ENCODE measurements around the gene ATAD2B.
A peak's percentile ranks its signal among the peaks of the same experiment; 100 is the strongest.
"Not testable (repeated sequence)": the region's sequence is repeated elsewhere in the genome, so short reads cannot be mapped to it uniquely, and the experiment has no call there.

Gene ATAD2B

GRCh38 chr2:23926750-23927571 lies at the start of gene ATAD2B:
ATAD2B (minus strand) TSS chr2:23927123; CDS start chr2:23926770, 353 bp downstream.
- DNase-seq, result peak; percentile 63

GRCh38 chr2:23967846-23968245 lies 40.9 kb upstream of the ATAD2B start:
- no peak for DNase-seq

- no peak for DNase-seq
Measured at GRCh38 chr2:23954325-23955014, 27.5 kb upstream of the ATAD2B start.

- DNase-seq, result no peak
Measured at GRCh38 chr2:23953625-23954024, 26.7 kb upstream of the ATAD2B start.

GRCh38 chr2:23952558-23952957 lies 25.6 kb upstream of the ATAD2B start:
- DNase-seq, result not testable (repeated sequence)

- DNase-seq, result no peak
Measured at GRCh38 chr2:23947350-23947749, 20.4 kb upstream of the ATAD2B start.

- DNase-seq, result no peak
Measured at GRCh38 chr2:23944976-23945375, 18.1 kb upstream of the ATAD2B start.

- no peak for DNase-seq
Measured at GRCh38 chr2:23944527-23944926, 17.6 kb upstream of the ATAD2B start.

- no peak for DNase-seq
Measured at GRCh38 chr2:23943666-23944065, 16.7 kb upstream of the ATAD2B start.

- no peak for DNase-seq
Measured at GRCh38 chr2:23941644-23942043, 14.7 kb upstream of the ATAD2B start.

- DNase-seq, result no peak
Measured at GRCh38 chr2:23940718-23941620, 14.0 kb upstream of the ATAD2B start.

- peak; percentile 16 for DNase-seq
Measured at GRCh38 chr2:23939987-23940717, 13.2 kb upstream of the ATAD2B start, which contains the start of gene UBXN2A. UBXN2A (plus strand) TSS chr2:23940463; CDS start chr2:23958315, 17,852 bp downstream.

GRCh38 chr2:23934259-23934658 lies 7.3 kb upstream of the ATAD2B start:
- no peak for DNase-seq

GRCh38 chr2:23926290-23926749 lies 603 bp downstream of the ATAD2B start:
- DNase-seq, result no peak

GRCh38 chr2:23925702-23926289 lies 1.1 kb downstream of the ATAD2B start:
- DNase-seq, result no peak

- no peak for DNase-seq
Measured at GRCh38 chr2:23924589-23925359, 2.1 kb downstream of the ATAD2B start.

- no peak for DNase-seq
Measured at GRCh38 chr2:23918837-23919489, 8.0 kb downstream of the ATAD2B start.

GRCh38 chr2:23916727-23917405 lies 10.1 kb downstream of the ATAD2B start:
- peak; percentile 36 for DNase-seq

- no peak for DNase-seq
Measured at GRCh38 chr2:23915327-23915726, 11.6 kb downstream of the ATAD2B start.

GRCh38 chr2:23912054-23912453 lies 14.9 kb downstream of the ATAD2B start:
- no peak for DNase-seq
